Body of pancreas (tissue), 4 donors: ENCODE results near the gene ALX4.

Experiments
- POLR2A ChIP-seq, 3 donors: fragments of 450-650 bp; IDR thresholded peaks; one replicate each; pipeline ENCODE4 v1.6.1; 2016; ENCODE audit warnings: antibody characterized with exemption in 3 of 3, mild to moderate bottlenecking in 2 of 3
- TF ChIP-seq, protein P1 (sequence below), 7 experiments: fragments of 450-650 bp in 4 of 7; fragments of 200-600 bp in 3 of 7; sonication (generic) in 3 of 7; IDR thresholded peaks; one replicate each; pipeline ENCODE4 v1.5.1; 2016 to 2019; ENCODE audit warnings: antibody characterized with exemption in 7 of 7

DNA sequence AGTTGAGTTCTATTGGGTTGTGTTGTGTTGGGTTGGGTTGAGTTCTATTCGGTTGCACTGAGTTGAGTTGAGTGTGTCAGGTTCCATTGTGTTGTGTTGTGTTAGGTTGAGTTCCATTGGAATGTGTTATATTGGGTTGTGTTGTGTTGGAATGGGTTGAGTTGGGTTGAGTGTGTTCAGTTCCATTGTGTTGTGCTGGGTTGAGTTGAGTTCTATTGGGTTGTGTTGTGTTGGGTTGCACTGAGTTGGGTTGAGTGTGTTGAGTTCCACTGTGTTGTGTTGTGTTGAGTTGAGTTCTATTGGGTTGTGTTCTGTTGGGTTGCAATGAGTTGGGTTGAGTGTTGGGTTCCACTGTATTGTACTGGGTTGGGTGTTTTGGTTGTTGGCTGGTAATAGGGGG, 35.5 kb downstream of the ALX4 start:
- TF ChIP-seq, protein P1, sequence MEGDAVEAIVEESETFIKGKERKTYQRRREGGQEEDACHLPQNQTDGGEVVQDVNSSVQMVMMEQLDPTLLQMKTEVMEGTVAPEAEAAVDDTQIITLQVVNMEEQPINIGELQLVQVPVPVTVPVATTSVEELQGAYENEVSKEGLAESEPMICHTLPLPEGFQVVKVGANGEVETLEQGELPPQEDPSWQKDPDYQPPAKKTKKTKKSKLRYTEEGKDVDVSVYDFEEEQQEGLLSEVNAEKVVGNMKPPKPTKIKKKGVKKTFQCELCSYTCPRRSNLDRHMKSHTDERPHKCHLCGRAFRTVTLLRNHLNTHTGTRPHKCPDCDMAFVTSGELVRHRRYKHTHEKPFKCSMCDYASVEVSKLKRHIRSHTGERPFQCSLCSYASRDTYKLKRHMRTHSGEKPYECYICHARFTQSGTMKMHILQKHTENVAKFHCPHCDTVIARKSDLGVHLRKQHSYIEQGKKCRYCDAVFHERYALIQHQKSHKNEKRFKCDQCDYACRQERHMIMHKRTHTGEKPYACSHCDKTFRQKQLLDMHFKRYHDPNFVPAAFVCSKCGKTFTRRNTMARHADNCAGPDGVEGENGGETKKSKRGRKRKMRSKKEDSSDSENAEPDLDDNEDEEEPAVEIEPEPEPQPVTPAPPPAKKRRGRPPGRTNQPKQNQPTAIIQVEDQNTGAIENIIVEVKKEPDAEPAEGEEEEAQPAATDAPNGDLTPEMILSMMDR (IDR thresholded peaks at IDR 0.05), result no peak
- TF ChIP-seq POLR2A (IDR thresholded peaks at IDR 0.05), result no peak
